OCI-LY1 (cell line): ENCODE measurements around the gene ACER1.

Experiments used
- H2AFZ ChIP-seq: fragments of 200-600 bp; sonication (generic), shearing (Covaris generic); 2 replicates; pipeline ENCODE4 v1.6.0; 2014; ENCODE audit warnings: antibody characterized with exemption, mild to moderate bottlenecking, low read length
- H3F3A ChIP-seq: fragments of 200-600 bp; sonication (generic), shearing (Covaris generic); 2 replicates; pipeline ENCODE4 v1.6.0; 2014; ENCODE audit warnings: mild to moderate bottlenecking, antibody characterized with exemption, low read length, moderate library complexity; ENCODE audit not compliant: insufficient read depth
- H3K27ac ChIP-seq: fragments of 200-600 bp; sonication (generic); 2 replicates; pipeline ENCODE4 v1.5.1; 2014; ENCODE audit warnings: low read length, mixed run types, mild to moderate bottlenecking, low read depth; ENCODE audit not compliant: poor library complexity, severe bottlenecking
- H3K27me3 ChIP-seq: fragments of 200-600 bp; sonication (generic); 2 replicates; pipeline ENCODE4 v1.6.0; 2014; ENCODE audit warnings: antibody characterized with exemption, mild to moderate bottlenecking, low read length, moderate library complexity; ENCODE audit not compliant: insufficient read depth
- H3K36me3 ChIP-seq: fragments of 200-600 bp; sonication (generic); 2 replicates; pipeline ENCODE4 v1.6.1; 2014; ENCODE audit warnings: mild to moderate bottlenecking, antibody characterized with exemption, low read length, moderate library complexity, mixed read lengths; ENCODE audit not compliant: insufficient read depth
- H3K4me1 ChIP-seq: fragments of 200-600 bp; sonication (generic); 2 replicates; pipeline ENCODE4 v1.5.1; 2014; ENCODE audit warnings: mild to moderate bottlenecking, low read length, moderate library complexity; ENCODE audit not compliant: insufficient read depth, severe bottlenecking
- H3K4me2 ChIP-seq: fragments of 200-600 bp; sonication (generic), shearing (Covaris generic); 2 replicates; pipeline ENCODE4 v1.6.1; 2014; ENCODE audit warnings: low read length
- H3K4me3 ChIP-seq: fragments of 200-600 bp; sonication (generic); 2 replicates; pipeline ENCODE4 v1.5.1; 2014; ENCODE audit warnings: low read length, low read depth, mild to moderate bottlenecking, mixed read lengths; ENCODE audit not compliant: poor library complexity, severe bottlenecking
- H3K79me2 ChIP-seq: fragments of 200-600 bp; shearing (Covaris generic); 2 replicates; pipeline ENCODE4 v1.6.1; 2016; ENCODE audit warnings: mixed run types, low read length, mixed read lengths; ENCODE audit not compliant: insufficient read depth
- H3K9ac ChIP-seq: fragments of 200-600 bp; sonication (generic), shearing (Covaris generic); 2 replicates; pipeline ENCODE4 v1.6.1; 2014; ENCODE audit warnings: mild to moderate bottlenecking, low read length, mixed read lengths
- H3K9me2 ChIP-seq: fragments of 200-600 bp; sonication (generic), shearing (Covaris generic); 2 replicates; pipeline ENCODE4 v1.6.1; 2014; ENCODE audit warnings: low read depth, mild to moderate bottlenecking, low read length, mixed read lengths
- H3K9me3 ChIP-seq: fragments of 200-600 bp; shearing (Covaris generic); 2 replicates; pipeline ENCODE4 v1.6.1; 2014; ENCODE audit warnings: low read length, mixed read lengths
- H4K20me1 ChIP-seq: fragments of 200-600 bp; sonication (generic), shearing (Covaris generic); 2 replicates; pipeline ENCODE4 v1.6.0; 2016; ENCODE audit warnings: mild to moderate bottlenecking, low read length; ENCODE audit not compliant: insufficient read depth
- EZH2 ChIP-seq: fragments of 200-600 bp; sonication (generic), shearing (Covaris generic); IDR thresholded peaks from 2 replicates; pipeline ENCODE4 v1.8.0; 2017; ENCODE audit warnings: borderline replicate concordance, mixed run types, mild to moderate bottlenecking, antibody characterized with exemption, low read length, moderate library complexity, mixed read lengths
- TF ChIP-seq, protein P1 (sequence below): fragments of 200-600 bp; sonication (generic), shearing (Covaris generic); IDR thresholded peaks from 2 replicates; pipeline ENCODE4 v1.5.1; 2017; ENCODE audit warnings: mild to moderate bottlenecking, antibody characterized with exemption, low read length, moderate library complexity, mixed read lengths

ACER1 gene

DNA sequence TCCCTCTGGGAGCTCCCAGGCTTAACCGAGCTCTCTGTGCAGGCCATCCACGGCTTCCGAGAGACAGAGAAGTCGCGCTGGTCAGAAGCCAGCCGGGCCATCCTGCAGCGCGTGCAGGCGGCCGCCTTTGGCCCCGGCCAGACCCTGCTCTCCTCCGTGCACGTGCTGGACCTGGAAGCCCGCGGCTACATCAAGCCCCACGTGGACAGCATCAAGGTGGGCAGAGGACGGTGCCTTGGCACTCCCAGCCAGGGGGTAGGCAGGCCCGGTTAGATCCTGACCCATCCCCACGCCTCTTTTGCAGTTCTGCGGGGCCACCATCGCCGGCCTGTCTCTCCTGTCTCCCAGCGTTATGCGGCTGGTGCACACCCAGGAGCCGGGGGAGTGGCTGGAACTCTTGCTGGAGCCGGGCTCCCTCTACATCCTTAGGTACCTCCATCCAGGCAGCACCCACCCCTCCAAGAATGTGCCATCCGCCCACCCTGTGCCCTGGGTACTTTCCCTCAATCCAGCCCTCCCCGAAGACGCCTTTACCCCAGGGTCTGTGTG lies 40.8 kb upstream of the ACER1 start:
- no peak for TF ChIP-seq EZH2
- TF ChIP-seq, protein P1, sequence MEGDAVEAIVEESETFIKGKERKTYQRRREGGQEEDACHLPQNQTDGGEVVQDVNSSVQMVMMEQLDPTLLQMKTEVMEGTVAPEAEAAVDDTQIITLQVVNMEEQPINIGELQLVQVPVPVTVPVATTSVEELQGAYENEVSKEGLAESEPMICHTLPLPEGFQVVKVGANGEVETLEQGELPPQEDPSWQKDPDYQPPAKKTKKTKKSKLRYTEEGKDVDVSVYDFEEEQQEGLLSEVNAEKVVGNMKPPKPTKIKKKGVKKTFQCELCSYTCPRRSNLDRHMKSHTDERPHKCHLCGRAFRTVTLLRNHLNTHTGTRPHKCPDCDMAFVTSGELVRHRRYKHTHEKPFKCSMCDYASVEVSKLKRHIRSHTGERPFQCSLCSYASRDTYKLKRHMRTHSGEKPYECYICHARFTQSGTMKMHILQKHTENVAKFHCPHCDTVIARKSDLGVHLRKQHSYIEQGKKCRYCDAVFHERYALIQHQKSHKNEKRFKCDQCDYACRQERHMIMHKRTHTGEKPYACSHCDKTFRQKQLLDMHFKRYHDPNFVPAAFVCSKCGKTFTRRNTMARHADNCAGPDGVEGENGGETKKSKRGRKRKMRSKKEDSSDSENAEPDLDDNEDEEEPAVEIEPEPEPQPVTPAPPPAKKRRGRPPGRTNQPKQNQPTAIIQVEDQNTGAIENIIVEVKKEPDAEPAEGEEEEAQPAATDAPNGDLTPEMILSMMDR = no peak
- peak overlapping the region; percentile 58 for H3K27ac ChIP-seq
- no peaks in the 10 kb centered on the region for H3F3A ChIP-seq
- peaks cover 15% of the 10 kb centered on the region for H3K36me3 ChIP-seq
- no peaks in the 10 kb centered on the region for H3K27me3 ChIP-seq
- no peaks in the 10 kb centered on the region for H3K9me3 ChIP-seq
- H3K4me1 ChIP-seq = peaks cover 19% of the 10 kb centered on the region
- no peaks in the 10 kb centered on the region for H4K20me1 ChIP-seq
- no peak overlapping the region for H2AFZ ChIP-seq
- H3K79me2 ChIP-seq = no peaks in the 10 kb centered on the region
- peak overlapping the region; percentile 60; the same call in 1 of the 2 replicates for H3K9ac ChIP-seq
- no peaks in the 10 kb centered on the region for H3K9me2 ChIP-seq
- H3K4me3 ChIP-seq = peak overlapping the region; percentile 69
- H3K4me2 ChIP-seq = peak overlapping the region; percentile 78

DNA sequence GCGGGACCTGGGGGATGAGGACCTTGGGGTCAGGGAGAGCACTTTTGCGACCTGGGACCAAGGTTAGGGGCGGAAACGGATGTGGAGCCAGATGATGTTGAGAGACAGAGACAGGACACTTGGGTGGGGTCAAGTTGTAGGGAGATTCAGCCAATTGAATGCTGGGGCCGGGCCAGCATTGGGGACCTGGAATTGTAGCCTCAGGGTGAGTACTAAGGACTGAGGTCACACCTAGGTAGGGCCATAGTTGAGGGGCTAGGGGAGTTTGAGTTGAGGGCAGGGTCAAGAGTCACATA lies 40.3 kb upstream of the ACER1 start:
- H2AFZ ChIP-seq = no peak overlapping the region
- H3K9me2 ChIP-seq = no peaks in the 10 kb centered on the region
- peak overlapping the region; percentile 78 for H3K4me2 ChIP-seq
- H3K4me1 ChIP-seq = peaks cover 19% of the 10 kb centered on the region
- no peaks in the 10 kb centered on the region for H3K27me3 ChIP-seq
- H3K9ac ChIP-seq = peak overlapping the region; percentile 60
- H3K27ac ChIP-seq = peak overlapping the region; percentile 58
- H3K36me3 ChIP-seq = peaks cover 15% of the 10 kb centered on the region
- no peaks in the 10 kb centered on the region for H4K20me1 ChIP-seq
- no peaks in the 10 kb centered on the region for H3F3A ChIP-seq
- TF ChIP-seq, protein P1 = no peak
- no peak for TF ChIP-seq EZH2
- H3K9me3 ChIP-seq = no peaks in the 10 kb centered on the region
- H3K79me2 ChIP-seq = no peaks in the 10 kb centered on the region
- peak overlapping the region; percentile 69 for H3K4me3 ChIP-seq

DNA sequence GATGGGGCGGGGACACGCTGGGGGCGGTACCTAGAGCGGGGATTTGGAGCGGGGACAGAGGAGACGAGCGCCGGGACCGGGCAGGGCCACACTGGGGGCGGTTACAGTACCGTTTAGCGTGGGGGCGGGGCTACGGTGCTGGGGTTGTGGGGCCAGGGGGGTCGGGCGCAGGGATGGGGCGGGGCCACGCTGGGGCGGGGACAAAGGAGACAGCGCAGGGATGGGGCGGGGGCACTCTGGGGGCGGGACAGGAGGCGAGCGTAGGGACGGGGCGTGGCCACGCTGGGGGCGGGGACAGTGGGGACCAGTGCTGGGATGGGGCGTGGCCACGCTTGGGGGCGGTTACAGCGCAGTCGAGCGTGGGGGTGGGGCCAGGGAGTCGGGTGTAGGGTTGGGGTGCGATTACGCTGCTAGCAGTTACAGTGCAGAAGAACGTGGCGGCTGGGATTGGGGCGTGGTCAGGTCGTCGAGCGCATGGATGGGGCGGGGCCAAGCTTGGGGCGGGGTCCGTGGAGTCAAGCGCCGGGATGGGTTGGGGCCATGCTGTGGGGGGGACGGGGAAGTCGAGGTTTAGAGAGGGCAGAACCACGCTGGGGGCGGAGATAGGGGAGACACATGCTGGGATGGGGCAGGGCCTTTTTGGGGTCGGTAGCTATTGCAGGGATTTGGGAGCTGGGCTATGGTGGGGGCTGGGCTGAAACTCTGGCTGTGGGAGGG lies 39.8 kb upstream of the ACER1 start:
- no peaks in the 10 kb centered on the region for H3K9me3 ChIP-seq
- H3K4me1 ChIP-seq = peaks cover 19% of the 10 kb centered on the region
- no peaks in the 10 kb centered on the region for H3K79me2 ChIP-seq
- H3F3A ChIP-seq = no peaks in the 10 kb centered on the region
- peak overlapping the region; percentile 68 for H3K27ac ChIP-seq
- peak overlapping the region; percentile 72 for H3K9ac ChIP-seq
- H4K20me1 ChIP-seq = no peaks in the 10 kb centered on the region
- no peak overlapping the region for H2AFZ ChIP-seq
- no peak for TF ChIP-seq EZH2
- TF ChIP-seq, protein P1 = no peak
- H3K9me2 ChIP-seq = no peaks in the 10 kb centered on the region
- H3K4me2 ChIP-seq = peak overlapping the region; percentile 78
- no peaks in the 10 kb centered on the region for H3K27me3 ChIP-seq
- peak overlapping the region; percentile 69 for H3K4me3 ChIP-seq
- H3K36me3 ChIP-seq = peaks cover 15% of the 10 kb centered on the region
